A549 treated with GW870086 at 1 μM for 4 hours (cell line): ENCODE results near the gene KCTD21. TPM values are rescaled to one million over a fixed set of nuclear protein-coding genes. Genes with fewer than 3 reads are reported as not detected.

ENCODE experiments used
- total RNA-seq: library from RNA; stranded (reverse); fragments of 200-300 nt; extraction: Qiagen RNA extraction; gene quantifications from 5 replicates; pipeline ENCODE4 v1.2.3, GENCODE V29; 2022; ENCODE audit warnings: low read depth

KCTD21 gene
- 7.3 to 8.3 TPM (median 7.9 TPM) in 5 replicates for total RNA-seq

GRCh38 chr11:78188286-78189173 lies at the start of gene KCTD21, which contains the start of gene USP35:
TSS of gene KCTD21 (minus strand) at chr11:78188626. CDS start at chr11:78174554, 14,072 bp downstream.
TSS of gene USP35 (plus strand) at chr11:78188919. CDS start at chr11:78196246, 7,327 bp downstream.

GRCh38 chr11:78139422-78140391 lies 48.7 kb downstream of the KCTD21 start, which contains the start of gene ALG8:
TSS of gene ALG8 (minus strand) at chr11:78139626. CDS start at chr11:78139588, 38 bp downstream.

Other genes with a start within 250 kb of the KCTD21 start
- 18.5 to 21.7 TPM (median 19.1 TPM) in 5 replicates for gene INTS4, start 194.0 kb downstream of the KCTD21 start, total RNA-seq
- gene KCTD14, start 165.3 kb downstream of the KCTD21 start, total RNA-seq = 1.7 to 2.1 TPM (median 2.0 TPM) in 5 replicates
- gene THRSP, start 124.8 kb downstream of the KCTD21 start, total RNA-seq = not detected in 5 replicates
- gene NDUFC2, start 108.8 kb downstream of the KCTD21 start, total RNA-seq = 247 to 278 TPM (median 252 TPM) in 5 replicates
- gene ALG8, start 49.0 kb downstream of the KCTD21 start, total RNA-seq = 47.5 to 64.3 TPM (median 61.3 TPM) in 5 replicates
- gene USP35, start 293 bp upstream of the KCTD21 start, total RNA-seq = 6.6 to 8.7 TPM (median 8.4 TPM) in 5 replicates
- 2.9 to 5.1 TPM (median 4.9 TPM) in 5 replicates for gene GAB2, start 229.2 kb upstream of the KCTD21 start, total RNA-seq